GM12872 (cell line): ENCODE measurements around the gene STARD13.

ENCODE experiments used
- CTCF ChIP-seq: IDR thresholded peaks from 3 replicates; pipeline ENCODE4 v1.5.1; 2011; ENCODE audit warnings: low read depth, mild to moderate bottlenecking, low read length, moderate library complexity; ENCODE audit not compliant: insufficient read depth

Gene STARD13

GRCh38 chr13:33091415-33091774, 194.2 kb downstream of the STARD13 start:
- TF ChIP-seq CTCF: no peak

GRCh38 chr13:33090755-33091414, 194.7 kb downstream of the STARD13 start:
- TF ChIP-seq CTCF: no peak

- TF ChIP-seq CTCF: no peak
Observed at GRCh38 chr13:33089311-33089710, 196.2 kb downstream of the STARD13 start.

GRCh38 chr13:33087790-33088189, 197.8 kb downstream of the STARD13 start:
- no peak for TF ChIP-seq CTCF

GRCh38 chr13:33087091-33087490, 198.5 kb downstream of the STARD13 start:
- no peak for TF ChIP-seq CTCF

- no peak for TF ChIP-seq CTCF
Observed at GRCh38 chr13:33083054-33083453, 202.5 kb downstream of the STARD13 start.

GRCh38 chr13:33081666-33082065, 203.9 kb downstream of the STARD13 start:
- TF ChIP-seq CTCF: no peak
